GM19193 (cell line): Measurements from ENCODE around the gene KRTAP5-7.
"Not testable (repeated sequence)": the region's sequence is repeated elsewhere in the genome, so short reads cannot be mapped to it uniquely, and the experiment has no call there.

Source experiments
- POLR2A ChIP-seq: IDR thresholded peaks from 4 replicates; pipeline ENCODE4 v1.6.1; 2011; ENCODE audit not compliant: insufficient read depth, insufficient read length; ENCODE audit errors: extremely low read depth

The KRTAP5-7 gene

DNA sequence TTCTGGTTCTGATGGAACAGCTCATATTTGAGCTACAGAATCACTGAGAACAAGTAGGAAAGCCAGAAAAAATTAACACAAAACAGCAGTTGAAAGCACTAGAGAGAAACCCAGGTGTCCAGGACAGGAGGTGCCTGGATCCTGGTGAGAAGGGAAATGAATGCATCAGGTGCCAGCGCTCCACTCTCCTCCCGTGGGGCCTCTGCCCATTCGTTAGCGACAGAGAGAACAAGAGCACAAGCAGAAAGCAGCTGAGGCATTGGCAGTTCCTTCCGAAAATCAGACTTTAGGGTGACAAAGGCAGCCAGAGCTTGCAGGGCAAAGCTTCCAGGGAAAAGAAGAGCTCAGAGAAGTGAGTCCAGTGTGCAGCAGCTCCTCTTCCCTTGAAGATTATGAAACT is 20.0 kb upstream of the KRTAP5-7 start:
- no peak for TF ChIP-seq POLR2A

DNA sequence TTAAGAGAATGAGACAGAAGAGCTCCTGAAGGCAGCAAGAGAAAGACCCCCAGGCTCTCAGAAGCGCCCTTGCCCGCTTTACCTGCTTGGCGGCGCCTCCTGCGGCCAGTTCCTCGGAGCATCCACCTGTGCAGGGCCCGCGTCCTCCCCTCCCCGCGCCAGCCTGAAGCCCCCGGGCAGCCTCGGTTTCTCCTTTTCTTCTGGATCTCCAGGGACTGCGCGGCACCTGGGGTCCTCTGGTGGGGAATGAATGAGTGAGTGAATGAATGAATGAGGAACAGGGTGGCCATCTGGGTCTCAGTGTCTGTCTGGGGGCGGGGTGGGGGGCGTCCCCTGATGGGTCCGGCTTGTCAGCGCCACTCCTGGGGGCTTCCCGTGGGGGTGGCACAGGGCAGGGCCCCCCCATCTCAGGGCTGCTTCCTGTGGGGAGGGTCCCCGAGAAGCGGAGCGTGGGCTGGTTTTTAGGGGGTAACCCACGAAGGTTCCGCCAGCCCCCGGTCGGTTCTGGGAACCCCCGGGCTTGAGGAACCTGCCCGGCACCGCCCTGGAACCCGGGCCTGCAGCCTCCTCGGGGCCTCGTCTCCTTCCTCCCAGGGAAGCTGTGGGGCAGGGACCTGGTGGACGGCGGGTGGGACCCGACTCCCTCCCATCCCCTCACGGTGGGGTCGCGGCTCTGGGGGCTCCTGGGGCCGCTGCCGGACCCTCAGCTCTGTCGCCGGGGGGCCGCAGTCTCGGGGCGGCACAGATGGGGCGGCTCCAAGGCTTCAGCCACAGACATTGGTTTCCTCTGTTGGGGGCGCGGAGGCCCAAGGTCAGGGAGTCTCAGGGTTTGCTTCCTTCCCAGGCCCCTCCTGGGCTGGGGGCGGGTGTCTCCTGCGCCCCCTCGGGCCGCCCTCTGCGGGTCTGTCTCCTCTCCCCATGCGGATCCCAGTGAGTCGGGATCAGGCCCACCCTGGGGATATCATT is 8.3 kb upstream of the KRTAP5-7 start:
- no peak for TF ChIP-seq POLR2A

DNA sequence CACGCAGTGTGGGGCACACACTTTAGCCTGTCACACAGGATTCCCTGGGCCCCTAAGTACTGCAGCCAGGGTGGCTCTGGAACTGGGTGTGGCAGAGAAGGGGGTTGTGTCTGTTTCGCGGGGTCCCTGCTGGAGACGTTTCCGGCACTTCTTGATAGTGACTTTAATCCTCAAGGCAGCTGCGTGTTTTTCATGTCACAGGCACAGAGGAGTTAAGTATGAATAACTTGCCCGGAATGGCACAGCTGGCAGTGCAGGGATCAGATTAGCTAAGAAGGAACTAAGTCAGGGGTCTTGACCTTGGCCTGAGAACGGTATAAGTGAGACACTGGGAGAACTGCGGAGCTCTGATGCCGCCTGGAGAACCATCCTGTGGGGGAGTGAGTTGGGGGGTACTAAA is 7.5 kb upstream of the KRTAP5-7 start:
- TF ChIP-seq POLR2A: no peak

DNA sequence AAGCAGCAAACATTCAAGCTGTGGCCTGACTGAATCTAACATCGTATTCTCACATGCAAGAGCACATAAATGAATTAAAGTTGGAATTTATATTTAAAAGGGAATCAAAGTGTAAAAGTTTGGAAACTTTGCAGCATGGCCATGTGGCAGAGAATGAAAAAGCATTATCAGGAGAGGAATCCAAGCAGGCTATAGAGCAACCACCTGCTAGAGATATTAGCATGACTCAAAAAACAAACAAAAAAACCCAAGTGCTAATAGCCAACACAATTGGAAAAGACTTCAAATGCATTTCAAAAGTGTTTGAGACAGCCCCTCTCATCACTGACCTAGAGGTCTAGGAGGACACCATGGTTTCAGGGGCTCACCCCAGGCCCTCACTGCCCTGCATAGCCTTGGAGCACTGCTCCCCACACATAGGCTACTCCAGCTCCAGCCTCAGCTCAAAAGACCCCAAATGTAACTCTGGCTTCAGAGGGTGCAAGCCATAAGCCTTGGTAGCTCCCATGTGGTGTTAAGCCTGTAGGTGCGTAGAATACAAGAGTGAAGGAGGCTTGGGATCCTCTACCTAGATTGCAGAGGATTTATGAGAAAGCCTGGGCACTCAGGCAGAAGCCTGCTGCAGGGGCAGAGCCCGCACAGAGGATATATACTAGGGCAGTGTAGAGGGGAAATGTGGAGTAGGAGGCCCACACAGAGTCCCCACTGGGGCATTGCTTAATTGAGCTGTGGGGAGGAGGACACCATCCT is 1.7 kb upstream of the KRTAP5-7 start:
- TF ChIP-seq POLR2A: no peak

DNA sequence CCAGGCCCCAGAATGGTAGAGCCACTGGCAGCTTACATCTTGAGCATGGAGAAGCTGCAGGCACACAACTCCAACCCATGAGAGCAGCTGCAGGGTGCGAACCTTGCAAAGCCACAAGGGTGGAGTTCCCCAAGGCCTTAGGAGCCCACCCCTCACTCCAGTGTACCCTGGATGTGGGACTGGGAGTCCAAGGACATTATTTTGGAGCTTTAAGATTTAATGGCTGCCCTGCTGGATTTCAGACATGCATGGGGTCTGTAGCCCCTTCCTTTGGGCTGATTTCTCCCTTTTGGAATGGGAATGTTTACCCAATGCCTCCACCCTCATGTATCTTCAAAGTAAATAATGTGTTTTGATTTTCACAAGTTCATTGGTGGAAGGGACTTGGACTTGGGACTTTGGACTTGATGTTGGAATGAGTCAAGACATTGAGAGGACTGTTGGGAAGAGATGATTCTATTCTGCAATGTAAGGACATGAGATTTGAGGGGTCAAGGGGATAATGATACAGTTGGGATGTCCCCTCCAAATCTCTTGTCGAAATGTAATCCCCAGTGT is 1.1 kb upstream of the KRTAP5-7 start:
- TF ChIP-seq POLR2A: no peak

DNA sequence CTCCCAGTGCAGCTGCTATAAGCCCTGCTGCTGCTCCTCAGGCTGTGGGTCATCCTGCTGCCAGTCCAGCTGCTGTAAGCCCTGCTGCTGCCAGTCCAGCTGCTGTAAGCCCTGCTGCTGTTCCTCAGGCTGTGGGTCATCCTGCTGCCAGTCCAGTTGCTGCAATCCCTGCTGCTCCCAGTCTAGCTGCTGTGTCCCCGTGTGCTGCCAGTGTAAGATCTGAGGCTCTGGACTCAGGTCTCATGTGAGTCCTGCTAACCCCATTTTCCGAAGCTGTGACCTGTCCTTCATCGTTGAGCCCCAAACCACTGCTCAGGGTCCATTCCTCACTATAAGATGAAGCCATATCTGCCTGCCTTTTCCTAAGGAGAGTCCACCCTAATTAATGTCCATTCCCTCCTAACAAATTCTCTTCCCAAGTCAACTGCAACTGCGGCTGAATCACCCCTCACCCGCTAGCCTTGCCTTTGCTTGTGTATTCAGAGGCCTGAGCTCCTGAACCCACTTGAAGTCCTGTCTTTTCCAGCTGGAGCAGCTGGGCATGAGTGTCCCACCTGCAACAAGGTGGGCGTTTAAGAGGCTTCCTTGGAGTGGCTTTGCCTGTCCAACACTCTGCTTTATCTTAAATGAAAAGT is 626 bp downstream of the KRTAP5-7 start:
- no peak for TF ChIP-seq POLR2A

DNA sequence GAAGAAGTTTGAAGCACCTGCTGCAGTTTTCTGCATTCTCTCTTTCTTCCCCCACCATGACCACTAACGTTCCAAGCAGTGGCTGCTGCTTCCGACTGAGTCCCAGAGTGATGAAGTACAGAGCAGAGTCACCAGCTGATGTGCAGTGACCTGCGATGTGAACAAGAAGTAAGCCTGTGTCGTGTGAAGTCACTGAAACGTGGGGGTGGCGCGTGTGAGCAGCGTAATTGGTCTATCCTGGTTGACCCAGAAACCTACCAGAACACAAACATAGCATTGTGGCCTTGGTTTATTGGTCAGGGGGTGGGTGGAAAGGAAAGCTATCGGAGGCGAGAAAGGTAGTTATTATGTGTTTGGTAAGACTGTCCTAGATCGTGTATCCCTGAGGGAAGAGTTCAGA is 3.5 kb downstream of the KRTAP5-7 start:
- no peak for TF ChIP-seq POLR2A

DNA sequence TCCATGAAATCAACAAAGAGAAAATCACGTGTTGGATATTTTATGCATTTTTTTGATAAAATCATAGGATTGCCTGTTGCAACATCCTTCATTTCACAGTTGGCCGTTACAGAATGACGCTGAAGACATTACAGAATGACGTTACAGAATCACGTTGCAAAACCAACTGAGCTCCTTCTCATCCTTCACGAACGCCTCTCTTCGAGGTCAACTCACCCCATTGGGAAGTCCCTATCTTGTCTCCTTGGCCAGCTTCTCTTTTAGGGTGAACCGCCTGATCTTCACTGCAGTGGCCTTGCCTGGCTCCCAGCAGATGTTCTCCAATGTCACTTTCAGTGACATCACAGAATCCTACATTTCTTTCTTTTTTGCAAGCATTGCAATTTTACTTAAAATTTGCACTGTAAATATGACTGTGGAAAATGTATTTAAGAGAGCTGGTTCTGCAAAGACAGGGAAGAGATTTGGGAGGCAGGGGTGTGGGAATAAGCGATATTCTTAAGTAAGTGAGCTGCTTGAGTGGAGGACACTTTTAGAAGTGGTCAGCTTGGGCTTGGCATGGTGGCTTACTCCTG is 5.1 kb downstream of the KRTAP5-7 start:
- TF ChIP-seq POLR2A: no peak

DNA sequence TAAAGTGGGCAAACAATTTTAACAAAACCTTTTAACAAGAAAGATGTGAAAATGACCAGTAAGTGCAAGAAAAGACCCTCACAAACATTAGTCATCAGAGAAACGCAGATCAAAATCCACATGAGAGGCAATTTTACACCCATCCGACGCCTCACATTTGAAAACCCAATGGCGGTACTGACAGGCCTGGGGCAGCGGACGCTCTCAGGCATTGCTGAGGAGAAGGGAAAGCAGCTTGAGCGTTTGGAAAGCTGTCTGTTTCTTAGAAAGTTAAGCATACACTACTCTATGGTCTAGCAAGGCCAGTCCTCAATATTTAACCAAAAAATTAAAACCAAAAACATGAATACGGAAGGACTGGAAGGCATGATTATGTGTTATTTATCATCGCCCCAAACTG is 8.8 kb downstream of the KRTAP5-7 start:
- no peak for TF ChIP-seq POLR2A

DNA sequence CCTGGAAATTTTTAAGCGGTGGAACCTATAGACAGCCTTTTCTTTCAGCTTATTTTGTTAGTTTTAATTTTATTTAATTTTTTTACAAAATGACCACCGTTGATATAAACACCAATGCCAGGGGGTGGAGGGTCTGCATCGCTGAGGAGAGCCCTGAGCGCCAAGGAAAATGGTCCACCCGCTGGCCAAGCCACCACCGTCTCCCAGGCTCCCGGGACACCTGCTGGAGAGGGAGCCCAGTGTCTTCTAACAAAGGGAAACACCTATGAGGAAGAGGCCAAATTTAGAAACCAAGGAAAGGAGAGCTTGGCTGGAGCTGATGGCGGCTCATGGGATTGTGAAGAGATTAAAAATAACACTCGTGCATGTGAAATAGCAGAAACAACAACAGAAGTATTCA is 10.5 kb downstream of the KRTAP5-7 start:
- no peak for TF ChIP-seq POLR2A

DNA sequence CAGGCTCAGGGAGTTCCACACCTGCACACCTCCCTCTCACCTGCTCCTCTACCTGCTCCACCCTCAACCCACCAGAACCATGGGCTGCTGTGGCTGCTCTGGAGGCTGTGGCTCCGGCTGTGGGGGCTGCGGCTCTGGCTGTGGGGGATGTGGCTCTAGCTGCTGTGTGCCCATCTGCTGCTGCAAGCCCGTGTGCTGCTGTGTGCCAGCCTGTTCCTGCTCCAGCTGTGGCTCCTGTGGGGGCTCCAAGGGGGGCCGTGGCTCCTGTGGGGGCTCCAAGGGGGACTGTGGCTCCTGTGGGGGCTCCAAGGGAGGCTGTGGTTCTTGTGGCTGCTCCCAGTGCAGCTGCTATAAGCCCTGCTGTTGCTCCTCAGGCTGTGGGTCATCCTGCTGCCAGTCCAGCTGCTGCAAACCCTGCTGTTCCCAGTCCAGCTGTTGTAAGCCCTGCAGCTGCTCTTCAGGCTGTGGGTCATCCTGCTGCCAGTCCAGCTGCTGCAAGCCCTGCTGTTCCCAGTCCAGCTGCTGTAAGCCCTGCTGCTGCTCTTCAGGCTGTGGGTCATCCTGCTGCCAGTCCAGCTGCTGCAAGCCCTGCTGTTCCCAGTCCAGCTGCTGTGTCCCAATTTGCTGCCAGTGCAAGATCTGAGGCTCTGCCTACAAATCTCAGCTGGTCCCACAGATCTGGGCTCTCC is 11.1 kb downstream of the KRTAP5-7 start, which contains the start of gene KRTAP5-8:
TSS of gene KRTAP5-8 (plus strand) at position 49 of the 689 bp plus-strand sequence. CDS start at position 80, 31 bp downstream.
- TF ChIP-seq POLR2A: not testable (repeated sequence)

DNA sequence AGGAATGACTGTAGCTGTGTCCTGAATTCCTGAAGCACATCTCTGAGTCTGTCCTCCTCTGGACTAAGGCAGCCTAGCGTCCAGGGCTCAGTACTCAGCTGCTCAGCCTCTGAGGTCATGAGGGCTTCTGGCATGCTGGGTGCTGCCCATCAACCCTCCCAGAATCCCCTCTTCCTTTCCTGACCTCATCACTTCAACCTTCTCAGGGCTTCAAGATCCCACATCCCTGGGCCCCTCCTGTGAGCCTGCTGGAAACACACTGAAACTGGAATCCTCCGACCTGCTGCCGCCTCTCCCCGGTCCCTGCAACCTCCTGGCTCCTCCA is 11.6 kb downstream of the KRTAP5-7 start:
- TF ChIP-seq POLR2A: no peak

DNA sequence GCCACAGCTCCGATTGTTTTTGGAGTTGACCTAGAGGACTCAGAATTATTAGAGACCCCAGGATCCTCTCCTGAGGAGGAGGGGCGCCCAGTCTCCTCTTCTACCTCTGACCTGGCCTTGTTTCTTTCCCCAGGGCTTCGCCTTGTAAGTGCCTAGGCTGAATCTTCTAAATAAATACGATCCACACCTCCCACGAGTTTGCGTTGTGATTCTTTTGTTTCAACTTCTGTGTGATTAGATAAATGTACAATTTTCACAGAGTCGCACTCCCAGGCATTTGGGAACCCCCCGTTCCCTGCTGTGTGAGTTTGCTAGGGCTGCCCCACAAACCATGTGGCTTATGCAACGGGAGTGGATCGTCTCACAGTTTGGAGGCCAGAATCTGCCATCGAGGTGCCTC is 11.9 kb downstream of the KRTAP5-7 start:
- no peak for TF ChIP-seq POLR2A

DNA sequence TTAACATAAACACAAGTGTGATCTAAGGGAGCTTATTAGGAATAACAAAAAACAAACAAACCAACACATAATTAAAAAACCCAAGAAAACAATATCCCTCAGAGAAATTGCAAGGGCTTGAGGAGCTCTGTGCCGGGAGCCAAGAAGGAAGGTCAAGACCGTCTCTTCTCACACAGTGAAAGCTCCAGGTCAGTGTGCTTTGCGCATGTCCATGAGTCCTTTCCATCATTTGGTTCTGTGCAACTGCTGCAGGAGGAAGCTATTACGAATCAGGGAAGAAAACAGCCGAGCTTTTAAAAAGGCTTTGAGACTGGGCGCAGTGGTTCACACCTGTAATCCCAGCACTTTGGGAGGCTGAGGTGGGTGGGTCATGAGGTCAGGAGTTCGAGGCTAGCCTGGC is 15.3 kb downstream of the KRTAP5-7 start:
- TF ChIP-seq POLR2A: no peak
